ENCODE data around the gene SYT12. TPM values are rescaled to one million over a fixed set of nuclear protein-coding genes. Genes with fewer than 3 reads are reported as not detected.

Gene SYT12
- total RNA-seq, 1 experiment from 2014 or later: 4.6 TPM

- no peaks in the 10 kb centered on the region for H3K9me3 Mint-ChIP-seq
- no peaks in the 10 kb centered on the region for H3K36me3 Mint-ChIP-seq
- no peak overlapping the region for H3K27ac Mint-ChIP-seq
- H3K4me1 Mint-ChIP-seq: peaks cover 23% of the 10 kb centered on the region
- ATAC-seq (no peak), DNase-seq (ENCODE audit: low spot score) (no peak)
- TF ChIP-seq SP1 (CRISPR knock-in tag; conservative IDR thresholded peaks at IDR 0.05): no peak
- no peak for TF ChIP-seq SOX15 (CRISPR knock-in tag; IDR thresholded peaks at IDR 0.05)
- TF ChIP-seq GABPB1 (CRISPR knock-in tag; IDR thresholded peaks at IDR 0.05): no peak
- TF ChIP-seq, protein P1, sequence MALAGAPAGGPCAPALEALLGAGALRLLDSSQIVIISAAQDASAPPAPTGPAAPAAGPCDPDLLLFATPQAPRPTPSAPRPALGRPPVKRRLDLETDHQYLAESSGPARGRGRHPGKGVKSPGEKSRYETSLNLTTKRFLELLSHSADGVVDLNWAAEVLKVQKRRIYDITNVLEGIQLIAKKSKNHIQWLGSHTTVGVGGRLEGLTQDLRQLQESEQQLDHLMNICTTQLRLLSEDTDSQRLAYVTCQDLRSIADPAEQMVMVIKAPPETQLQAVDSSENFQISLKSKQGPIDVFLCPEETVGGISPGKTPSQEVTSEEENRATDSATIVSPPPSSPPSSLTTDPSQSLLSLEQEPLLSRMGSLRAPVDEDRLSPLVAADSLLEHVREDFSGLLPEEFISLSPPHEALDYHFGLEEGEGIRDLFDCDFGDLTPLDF (CRISPR knock-in tag; IDR thresholded peaks at IDR 0.05): no peak
- no peak for TF ChIP-seq JAZF1 (CRISPR knock-in tag; IDR thresholded peaks at IDR 0.05)
- no peak for TF ChIP-seq ZNF232 (CRISPR knock-in tag; IDR thresholded peaks at IDR 0.05)
- TF ChIP-seq E2F4 (CRISPR knock-in tag; IDR thresholded peaks at IDR 0.05; ENCODE audit: borderline replicate concordance, low read depth): no peak
- no peak for TF ChIP-seq NFATC4 (CRISPR knock-in tag; IDR thresholded peaks at IDR 0.05)
- no peak for TF ChIP-seq ZNF671 (CRISPR knock-in tag; IDR thresholded peaks at IDR 0.05)
- TF ChIP-seq MAX (CRISPR knock-in tag; IDR thresholded peaks at IDR 0.05): no peak
- no peak for TF ChIP-seq ZNF138 (CRISPR knock-in tag; conservative IDR thresholded peaks at IDR 0.05)
- no peak for TF ChIP-seq ATF6 (CRISPR knock-in tag; IDR thresholded peaks at IDR 0.05)
- no peak for TF ChIP-seq RORB (CRISPR knock-in tag; IDR thresholded peaks at IDR 0.05)
- TF ChIP-seq GTF2I (CRISPR knock-in tag; conservative IDR thresholded peaks at IDR 0.05): no peak
- TF ChIP-seq SMAD3 (CRISPR knock-in tag; IDR thresholded peaks at IDR 0.05; ENCODE audit: borderline replicate concordance): no peak
- no peak for TF ChIP-seq KAT7 (CRISPR knock-in tag; IDR thresholded peaks at IDR 0.05; ENCODE audit: borderline replicate concordance)
- TF ChIP-seq ZNF121 (CRISPR knock-in tag; IDR thresholded peaks at IDR 0.05): no peak
- no peak for TF ChIP-seq GRHL2 (CRISPR knock-in tag; IDR thresholded peaks at IDR 0.05; ENCODE audit: insufficient replicate concordance, severe bottlenecking)
- TF ChIP-seq, protein P2, sequence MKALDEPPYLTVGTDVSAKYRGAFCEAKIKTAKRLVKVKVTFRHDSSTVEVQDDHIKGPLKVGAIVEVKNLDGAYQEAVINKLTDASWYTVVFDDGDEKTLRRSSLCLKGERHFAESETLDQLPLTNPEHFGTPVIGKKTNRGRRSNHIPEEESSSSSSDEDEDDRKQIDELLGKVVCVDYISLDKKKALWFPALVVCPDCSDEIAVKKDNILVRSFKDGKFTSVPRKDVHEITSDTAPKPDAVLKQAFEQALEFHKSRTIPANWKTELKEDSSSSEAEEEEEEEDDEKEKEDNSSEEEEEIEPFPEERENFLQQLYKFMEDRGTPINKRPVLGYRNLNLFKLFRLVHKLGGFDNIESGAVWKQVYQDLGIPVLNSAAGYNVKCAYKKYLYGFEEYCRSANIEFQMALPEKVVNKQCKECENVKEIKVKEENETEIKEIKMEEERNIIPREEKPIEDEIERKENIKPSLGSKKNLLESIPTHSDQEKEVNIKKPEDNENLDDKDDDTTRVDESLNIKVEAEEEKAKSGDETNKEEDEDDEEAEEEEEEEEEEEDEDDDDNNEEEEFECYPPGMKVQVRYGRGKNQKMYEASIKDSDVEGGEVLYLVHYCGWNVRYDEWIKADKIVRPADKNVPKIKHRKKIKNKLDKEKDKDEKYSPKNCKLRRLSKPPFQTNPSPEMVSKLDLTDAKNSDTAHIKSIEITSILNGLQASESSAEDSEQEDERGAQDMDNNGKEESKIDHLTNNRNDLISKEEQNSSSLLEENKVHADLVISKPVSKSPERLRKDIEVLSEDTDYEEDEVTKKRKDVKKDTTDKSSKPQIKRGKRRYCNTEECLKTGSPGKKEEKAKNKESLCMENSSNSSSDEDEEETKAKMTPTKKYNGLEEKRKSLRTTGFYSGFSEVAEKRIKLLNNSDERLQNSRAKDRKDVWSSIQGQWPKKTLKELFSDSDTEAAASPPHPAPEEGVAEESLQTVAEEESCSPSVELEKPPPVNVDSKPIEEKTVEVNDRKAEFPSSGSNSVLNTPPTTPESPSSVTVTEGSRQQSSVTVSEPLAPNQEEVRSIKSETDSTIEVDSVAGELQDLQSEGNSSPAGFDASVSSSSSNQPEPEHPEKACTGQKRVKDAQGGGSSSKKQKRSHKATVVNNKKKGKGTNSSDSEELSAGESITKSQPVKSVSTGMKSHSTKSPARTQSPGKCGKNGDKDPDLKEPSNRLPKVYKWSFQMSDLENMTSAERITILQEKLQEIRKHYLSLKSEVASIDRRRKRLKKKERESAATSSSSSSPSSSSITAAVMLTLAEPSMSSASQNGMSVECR (CRISPR knock-in tag; IDR thresholded peaks at IDR 0.05; ENCODE audit: borderline replicate concordance): no peak
- H3K4me3 Mint-ChIP-seq: no peak overlapping the region
- no peaks in the 10 kb centered on the region; the same call in 1 of the 2 replicates for H3K27me3 Mint-ChIP-seq (ENCODE audit: low read depth)
- POLR2A ChIA-PET: interaction anchor here (0.7 kb wide), 2 partner anchors 20 to 64 kb away, joined by 4 read pairs; no protein-coding TSS in a partner anchor
- CTCF ChIA-PET: interaction anchor here (0.7 to 5.7 kb wide), 12 partner anchors 9 to 330 kb away, joined by 3 to 82 read pairs (median 6); partner anchors contain the start of gene SYT12
Observed at GRCh38 chr11:67052891-67053290, 30.0 kb downstream of the SYT12 start.

Data from WTC11 (cell line).